Activated CD8-positive, alpha-beta memory T cell treated with anti-CD3 and anti-CD28 coated beads for 36 hours (primary cell): Measurements from ENCODE around the gene C14orf39. TPM values are rescaled to one million over a fixed set of nuclear protein-coding genes. Genes with fewer than 3 reads are reported as not detected.

Source experiments
- CTCF ChIA-PET: fragments of 350-600 bp; sonication (Branson Sonifier 250); formaldehyde crosslinking; loops from one replicate; lab custom pipeline; 2021; ENCODE audit warnings: antibody characterized with exemption; lab: Charles Lee
- POLR2A ChIA-PET: fragments of 350-600 bp; sonication (Branson Sonifier 250); formaldehyde crosslinking; loops from one replicate; lab custom pipeline; 2021; ENCODE audit warnings: antibody characterized with exemption; lab: Charles Lee
- total RNA-seq, 2 experiments: library from RNA; stranded (reverse); gene quantifications; one replicate each; pipeline ENCODE4 v1.2.3, GENCODE V29; 2021

Gene C14orf39
- total RNA-seq, result not detected

- POLR2A ChIA-PET, result no interaction called here
- CTCF ChIA-PET, result interaction anchor here (0.7 kb wide), 1 partner anchor 169 kb away, joined by 3 read pairs; no protein-coding TSS in a partner anchor
Observed at GRCh38 chr14:60485598-60486251, at the start of gene C14orf39. Gene C14orf39 (minus strand): TSS chr14:60486063. CDS start chr14:60485078, 985 bp downstream.

GRCh38 chr14:60532442-60532841 is 46.6 kb upstream of the C14orf39 start:
- CTCF ChIA-PET, result no interaction called here
- POLR2A ChIA-PET, result no interaction called here

- ChIA-PET CTCF (no interaction called here), POLR2A (no interaction called here)
Observed at GRCh38 chr14:60515511-60516289, 29.8 kb upstream of the C14orf39 start.

GRCh38 chr14:60514741-60515491 is 29.1 kb upstream of the C14orf39 start:
- ChIA-PET POLR2A (no interaction called here), CTCF (interaction anchor here (0.7 kb wide), 1 partner anchor 165 kb away, joined by 3 read pairs; no protein-coding TSS in a partner anchor)

GRCh38 chr14:60514378-60514740 is 28.5 kb upstream of the C14orf39 start:
- POLR2A ChIA-PET, result no interaction called here

GRCh38 chr14:60512973-60513571 is 27.2 kb upstream of the C14orf39 start:
- ChIA-PET CTCF (no interaction called here), POLR2A (no interaction called here)

More at GRCh38 chr14:60514378-60514740, 28.5 kb upstream of the C14orf39 start:
- CTCF ChIA-PET, result interaction anchor here (0.7 kb wide), 1 partner anchor 165 kb away, joined by 3 read pairs; no protein-coding TSS in a partner anchor

- CTCF ChIA-PET, result no interaction called here
- POLR2A ChIA-PET, result no interaction called here
Observed at GRCh38 chr14:60512126-60512525, 26.3 kb upstream of the C14orf39 start.

GRCh38 chr14:60510951-60511599 is 25.2 kb upstream of the C14orf39 start:
- CTCF ChIA-PET, result no interaction called here
- POLR2A ChIA-PET, result no interaction called here

- CTCF ChIA-PET, result no interaction called here
- POLR2A ChIA-PET, result no interaction called here
Observed at GRCh38 chr14:60510254-60510950, 24.5 kb upstream of the C14orf39 start.

GRCh38 chr14:60509438-60510253 is 23.8 kb upstream of the C14orf39 start:
- POLR2A ChIA-PET, result no interaction called here
- CTCF ChIA-PET, result no interaction called here

- ChIA-PET POLR2A (no interaction called here), CTCF (no interaction called here)
Observed at GRCh38 chr14:60508707-60509437, 23.0 kb upstream of the C14orf39 start, which contains the start of gene SIX6. Gene SIX6 (plus strand): TSS chr14:60509146. CDS start chr14:60509399, 253 bp downstream.

- CTCF ChIA-PET, result no interaction called here
- POLR2A ChIA-PET, result no interaction called here
Observed at GRCh38 chr14:60508363-60508706, 22.5 kb upstream of the C14orf39 start.

GRCh38 chr14:60506985-60507829 is 21.3 kb upstream of the C14orf39 start:
- POLR2A ChIA-PET, result interaction anchor here (0.6 kb wide), 1 partner anchor 138 kb away, joined by 3 read pairs; no protein-coding TSS in a partner anchor
- CTCF ChIA-PET, result no interaction called here

- ChIA-PET POLR2A (no interaction called here), CTCF (no interaction called here)
Observed at GRCh38 chr14:60506462-60506984, 20.7 kb upstream of the C14orf39 start.

GRCh38 chr14:60506010-60506409 is 20.1 kb upstream of the C14orf39 start:
- ChIA-PET POLR2A (no interaction called here), CTCF (no interaction called here)

GRCh38 chr14:60505448-60505847 is 19.6 kb upstream of the C14orf39 start:
- POLR2A ChIA-PET, result no interaction called here

More at GRCh38 chr14:60505448-60505847, 19.6 kb upstream of the C14orf39 start:
- CTCF ChIA-PET, result no interaction called here
